Measurements from ENCODE around the gene ZFR. TPM values are rescaled to one million over a fixed set of nuclear protein-coding genes. Genes with fewer than 3 reads are reported as not detected.
A peak's percentile ranks its signal among the peaks of the same experiment; 100 is the strongest.
"Not testable (repeated sequence)": the region's sequence is repeated elsewhere in the genome, so short reads cannot be mapped to it uniquely, and the experiment has no call there.

The ZFR gene
- polyA plus RNA-seq, 5 donors: 78.1 to 118 (median 112) TPM

DNA sequence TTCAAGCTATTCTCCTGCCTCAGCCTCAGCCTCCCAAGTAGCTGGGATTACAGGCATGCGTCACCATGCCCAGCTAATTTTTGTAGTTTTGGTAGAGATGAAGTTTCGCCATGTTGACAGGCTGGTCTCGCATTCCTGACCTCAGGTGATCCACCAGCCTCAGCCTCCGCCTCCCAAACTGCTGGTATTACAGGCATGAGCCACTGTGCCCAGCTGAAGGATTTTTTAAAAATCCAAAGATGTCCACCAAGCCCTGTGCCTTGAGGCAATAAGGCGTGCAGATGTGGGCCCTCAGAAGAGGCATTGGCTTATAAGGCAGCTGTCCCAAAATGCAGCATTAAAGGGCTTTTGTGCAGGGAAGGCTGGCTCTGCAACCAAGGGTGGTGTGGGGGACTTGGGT lies 10.3 kb upstream of the ZFR start:
- no peak for DNase-seq

DNA sequence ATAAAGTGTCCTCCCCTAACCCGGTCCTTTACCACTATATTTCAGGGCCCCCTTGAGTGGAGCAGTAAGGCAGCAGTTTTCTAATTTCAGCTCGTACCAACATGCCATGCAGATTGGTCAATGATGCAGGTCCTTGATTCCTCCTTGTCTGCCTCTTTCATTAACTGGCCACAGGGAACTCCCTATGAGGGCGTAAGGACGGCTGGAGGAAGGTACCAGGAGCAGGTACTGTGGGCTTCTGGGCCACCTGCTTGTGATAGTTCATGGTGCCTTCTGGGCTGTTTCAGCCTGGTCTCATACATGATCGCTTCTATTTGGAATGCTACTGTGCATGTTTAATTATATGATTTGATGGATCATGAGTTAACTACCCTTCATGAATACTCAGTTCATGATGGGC lies 9.4 kb upstream of the ZFR start:
- DNase-seq: no peak

DNA sequence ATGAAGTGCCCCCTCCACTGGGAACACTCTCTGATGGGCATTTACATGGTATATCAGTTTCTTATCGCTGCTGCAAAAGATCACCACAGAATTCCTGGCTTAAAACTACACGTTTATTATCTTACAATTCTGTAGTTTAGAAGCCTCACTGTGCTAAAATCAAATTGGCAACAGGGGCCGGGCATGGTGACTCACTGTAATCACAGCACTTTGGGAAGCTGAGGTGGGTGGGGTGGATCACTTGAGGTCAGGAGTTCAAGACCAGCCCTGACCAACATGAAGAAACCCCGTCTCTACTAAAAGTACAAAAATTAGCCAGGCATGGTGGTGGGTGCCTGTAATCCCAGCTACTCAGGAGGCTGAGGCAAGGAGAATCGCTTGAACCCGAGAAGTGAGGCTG lies 7.8 kb upstream of the ZFR start:
- not testable (repeated sequence) for DNase-seq

DNA sequence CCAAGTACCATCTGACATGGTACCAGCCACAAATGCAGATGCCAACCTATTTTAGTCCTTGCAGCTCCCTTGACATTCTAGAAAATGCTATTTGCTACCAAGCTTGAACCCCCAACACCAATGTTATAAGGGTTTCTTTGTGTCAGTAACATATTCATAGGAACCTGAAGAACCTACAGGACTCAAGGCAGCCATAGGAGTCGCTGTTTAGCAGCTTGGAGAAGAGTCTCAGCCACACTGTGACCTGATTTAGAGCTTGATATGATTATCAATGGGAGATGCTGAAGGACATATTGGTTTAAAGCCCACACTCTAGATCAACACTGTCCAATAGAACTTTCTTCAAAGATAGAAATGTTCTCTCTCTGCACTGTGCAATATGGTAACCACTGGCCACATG lies 6.4 kb upstream of the ZFR start:
- no peak for DNase-seq

DNA sequence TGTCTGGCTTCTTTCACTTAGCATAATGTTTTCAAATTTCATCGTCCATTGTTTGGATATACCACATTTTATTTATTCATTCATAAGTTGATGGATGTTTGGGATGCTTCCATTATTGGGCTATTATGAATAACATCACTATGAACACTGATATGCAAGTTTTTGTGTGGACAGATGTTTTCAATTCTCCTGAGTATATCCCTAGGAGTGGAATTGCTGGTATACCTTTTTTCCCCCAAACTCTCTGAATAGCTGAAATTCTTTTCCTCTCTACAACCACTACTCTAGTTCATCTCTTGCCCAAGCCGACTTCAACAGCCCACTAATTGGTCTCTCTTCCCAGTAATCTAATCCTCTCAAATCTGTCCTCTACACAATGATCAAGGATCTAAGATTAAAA lies 4.7 kb upstream of the ZFR start:
- DNase-seq: no peak

DNA sequence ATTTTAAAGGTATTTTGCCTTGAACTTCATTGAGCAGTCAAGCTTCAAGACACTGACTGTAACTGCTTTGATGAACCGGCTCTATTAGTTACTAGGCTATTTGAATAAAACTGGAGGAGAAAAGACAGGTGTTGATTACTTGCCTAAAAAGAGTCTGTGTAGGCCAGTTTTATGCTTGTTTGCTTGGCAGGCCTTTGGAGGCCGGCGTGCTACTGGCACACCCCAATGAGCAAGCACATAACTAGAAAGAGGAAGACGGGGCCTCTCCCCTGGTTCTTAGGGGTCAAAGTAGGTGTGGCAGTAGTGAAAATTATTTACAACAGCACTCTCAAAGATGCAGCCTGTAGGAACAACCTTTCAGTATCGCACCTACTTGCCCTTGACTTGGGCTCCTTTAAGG lies 2.1 kb upstream of the ZFR start:
- DNase-seq: no peak

DNA sequence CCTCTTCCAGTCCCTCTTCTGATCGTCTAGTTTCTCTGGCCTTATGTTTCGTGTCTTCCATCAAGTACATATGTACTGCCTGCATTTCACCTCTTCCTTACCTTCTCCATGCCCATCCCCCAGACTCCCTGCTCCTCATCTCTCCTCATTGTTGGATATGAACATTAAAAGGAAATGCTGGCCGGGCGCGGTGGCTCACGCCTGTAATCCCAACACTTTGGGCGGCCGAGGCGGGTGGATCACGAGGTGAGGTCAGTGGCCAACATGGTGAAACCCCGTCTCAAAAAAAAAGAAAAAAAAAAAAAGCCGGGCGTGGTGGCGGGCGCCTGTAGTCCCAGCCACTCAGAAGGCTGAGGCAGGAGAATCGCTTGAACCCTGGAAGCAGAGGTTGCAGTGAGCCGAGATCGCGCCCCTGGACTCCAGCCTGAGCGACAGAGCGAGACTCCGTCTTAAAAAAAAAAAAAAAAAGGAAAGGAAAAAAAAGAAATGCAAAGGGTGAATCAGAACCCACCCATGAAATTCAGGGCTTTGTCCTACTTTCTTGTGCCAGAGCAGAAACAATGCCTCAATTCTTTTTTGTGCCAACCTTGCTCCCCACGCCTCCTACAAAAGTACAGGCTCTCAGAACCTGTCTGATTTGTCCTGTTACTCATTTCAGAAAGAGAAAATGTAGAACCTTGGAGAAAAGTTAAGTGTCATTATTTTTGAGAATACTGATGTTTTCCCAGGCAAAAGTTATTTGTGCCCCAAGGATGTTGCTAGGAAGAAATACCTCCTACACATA lies 1.5 kb upstream of the ZFR start:
- no peak for DNase-seq

DNA sequence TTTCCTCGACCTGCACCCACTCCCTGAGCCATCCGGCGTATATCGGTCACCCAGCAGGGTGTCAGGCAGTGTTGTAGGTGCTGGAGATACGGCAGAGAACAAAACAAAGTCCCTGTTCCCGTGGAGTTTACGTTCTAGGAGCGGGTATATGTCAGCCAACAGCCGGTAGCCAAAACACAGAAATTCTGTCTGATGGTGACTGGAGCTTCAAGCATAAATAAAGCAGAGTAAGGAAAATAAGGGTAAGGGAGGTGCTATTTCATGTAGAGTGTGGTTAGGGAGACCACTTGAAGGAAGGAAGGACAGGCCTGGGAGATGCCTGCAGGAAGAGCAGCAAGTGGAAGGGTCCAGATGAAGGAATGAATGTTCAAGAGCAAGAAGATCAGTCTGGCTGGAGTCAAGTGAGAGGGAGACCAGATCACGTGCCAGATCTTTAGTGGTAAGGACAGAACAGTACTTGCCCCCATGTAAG lies 783 bp upstream of the ZFR start:
- DNase-seq: no peak

DNA sequence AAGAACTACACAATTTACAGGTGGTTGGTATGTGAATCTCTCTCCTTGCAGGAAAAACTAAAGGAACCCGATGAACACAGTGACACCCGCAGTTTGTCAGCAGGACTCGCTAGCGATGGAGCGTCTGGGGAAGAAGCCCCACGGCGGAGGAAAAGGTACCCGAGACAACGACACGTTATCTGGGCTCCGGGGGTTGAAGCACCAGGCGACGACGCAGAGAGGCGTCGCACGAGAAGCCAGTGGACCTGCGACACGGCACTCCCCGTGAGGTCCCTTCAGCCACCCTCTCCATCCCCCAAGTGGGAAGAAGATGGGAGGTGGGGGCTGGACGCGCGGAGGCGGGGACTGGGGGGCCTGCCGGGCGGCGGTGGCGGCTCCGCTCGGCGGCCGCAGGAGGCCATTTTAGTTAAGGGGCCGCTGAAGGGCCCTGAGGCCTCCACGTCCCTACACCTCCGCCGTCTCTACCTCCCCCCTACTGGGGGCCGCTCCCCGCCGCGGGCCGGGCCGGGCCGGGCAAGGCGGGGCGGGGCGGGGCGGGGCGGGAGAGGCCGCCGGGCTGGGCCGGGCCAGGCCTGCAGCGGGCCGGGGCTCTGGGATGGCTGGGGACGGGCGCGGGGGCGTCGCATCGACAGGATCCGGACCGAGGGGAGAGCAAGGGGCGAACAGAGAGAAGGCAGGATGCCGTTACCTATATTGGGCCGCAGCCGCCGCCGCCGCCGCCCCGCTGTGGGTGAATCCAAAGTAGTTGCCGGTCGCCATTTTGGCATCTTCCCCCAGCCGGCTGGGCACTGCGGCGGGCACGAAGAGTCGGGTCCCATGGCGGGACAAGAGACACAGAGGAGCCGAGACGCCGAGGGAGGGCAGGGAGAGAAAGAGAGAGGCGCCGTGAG lies 754 bp downstream of the ZFR start:
- DNase-seq: peak; percentile 32 to 46

DNA sequence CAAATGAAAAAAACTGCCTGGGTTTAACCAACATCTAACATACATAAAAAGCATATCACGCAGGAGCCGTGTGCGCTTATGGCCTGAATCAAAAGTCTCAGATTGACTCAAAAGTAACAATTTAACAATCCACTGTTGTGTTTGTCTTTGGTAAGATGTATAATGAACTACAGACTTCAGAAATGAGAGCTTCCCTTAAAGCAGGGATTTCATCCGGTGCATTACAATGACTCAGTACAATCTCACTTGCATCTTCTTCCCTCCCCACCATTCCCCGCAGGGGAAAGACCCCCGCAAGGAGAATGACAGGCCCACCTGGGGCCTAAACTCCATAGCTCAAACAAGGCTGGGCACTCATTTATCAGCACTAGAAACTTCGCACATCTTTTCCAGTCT lies 1.4 kb downstream of the ZFR start:
- DNase-seq: no peak

DNA sequence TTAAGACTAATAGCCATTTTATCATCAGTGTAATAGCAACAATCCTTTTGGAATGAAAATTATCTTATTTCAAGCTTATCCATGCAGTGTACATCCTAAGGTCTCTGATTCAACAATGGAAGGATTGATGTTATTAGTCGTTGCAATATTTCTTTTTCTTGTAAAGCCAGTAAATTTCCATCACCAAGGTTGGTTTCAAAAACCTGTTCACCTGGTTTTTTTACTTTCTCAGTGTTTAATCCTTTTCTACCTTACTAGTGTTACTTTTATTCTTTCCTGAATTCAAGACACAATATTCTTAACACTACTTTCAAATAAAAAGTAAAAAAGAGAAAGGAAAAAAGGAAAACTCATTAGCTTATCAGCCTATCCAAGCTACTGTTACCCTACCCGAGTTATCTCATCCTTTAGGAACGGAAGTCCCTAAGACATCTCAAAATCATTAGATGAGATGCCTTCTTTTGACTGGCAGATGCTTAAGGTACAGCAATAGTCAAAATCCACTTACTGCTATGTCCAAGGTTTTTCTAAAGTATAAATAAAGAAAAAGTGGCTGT lies 5.4 kb downstream of the ZFR start:
- no peak for DNase-seq

DNA sequence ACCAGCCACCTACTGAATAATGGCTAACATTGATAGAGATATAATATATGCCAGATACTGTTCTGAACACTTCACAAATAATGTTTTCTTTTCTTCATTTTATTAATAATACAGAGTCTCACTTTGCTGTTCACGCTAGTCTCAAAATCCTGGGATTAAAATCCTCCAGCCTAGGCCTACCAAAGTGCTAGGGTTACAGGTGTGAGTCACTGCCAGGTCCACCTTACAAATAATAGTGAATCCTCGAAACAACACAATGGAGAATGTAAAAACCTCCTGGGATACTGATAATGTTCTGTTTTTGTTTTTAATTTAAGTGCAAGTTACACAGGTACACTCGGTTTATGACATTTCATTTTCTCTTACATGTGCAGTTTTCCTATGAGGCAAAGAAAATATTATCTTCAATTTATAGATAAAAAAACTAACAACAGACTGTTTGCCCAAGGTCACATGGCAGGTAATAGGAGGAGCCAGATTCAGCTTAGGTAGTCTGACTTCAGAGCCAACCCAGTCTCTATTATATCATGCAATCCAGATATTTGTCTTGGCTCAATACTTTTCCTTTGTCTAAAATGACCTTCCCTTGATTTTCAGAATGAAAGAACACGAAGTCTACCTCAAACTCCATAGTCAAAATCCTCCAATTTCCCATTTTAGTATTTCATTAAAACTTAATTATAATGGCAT lies 7.8 kb downstream of the ZFR start:
- no peak for DNase-seq

DNA sequence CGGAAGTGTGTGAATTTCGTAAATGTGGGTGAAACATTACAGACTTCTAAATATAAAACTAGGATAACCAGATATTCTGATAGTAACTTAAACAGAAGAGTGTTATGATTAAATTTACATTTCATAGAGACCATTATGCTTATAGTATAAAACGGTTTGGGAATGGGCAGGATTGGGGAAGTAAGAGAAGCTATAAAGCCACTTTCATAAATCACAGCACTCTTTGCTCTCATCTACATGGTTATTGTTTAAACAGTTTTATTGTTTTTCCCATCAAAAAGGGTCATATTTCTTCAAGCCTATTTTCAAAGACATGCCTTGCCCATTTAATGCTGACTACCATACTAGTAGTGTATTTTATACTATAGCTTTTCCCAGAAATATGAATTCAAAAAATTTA lies 9.2 kb downstream of the ZFR start:
- no peak for DNase-seq

DNA sequence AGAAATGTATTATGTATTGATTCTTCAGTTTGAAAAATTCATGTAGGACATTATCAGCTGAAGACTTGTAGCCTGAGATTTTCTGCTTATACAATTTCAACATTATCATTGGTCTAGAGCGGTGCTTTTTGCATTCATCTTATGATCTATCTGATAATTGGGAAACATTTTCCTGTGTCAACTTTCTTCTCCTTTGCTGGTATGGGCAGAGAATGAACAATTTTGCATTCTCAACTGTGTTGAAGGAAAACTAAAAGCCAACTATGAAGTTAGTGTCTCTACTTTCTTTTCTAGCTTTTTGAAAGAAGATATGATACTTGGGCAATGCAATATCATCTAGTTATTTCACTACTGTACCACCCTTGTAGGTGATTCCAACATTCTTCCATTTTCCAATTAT lies 10.3 kb downstream of the ZFR start:
- DNase-seq: no peak

DNA sequence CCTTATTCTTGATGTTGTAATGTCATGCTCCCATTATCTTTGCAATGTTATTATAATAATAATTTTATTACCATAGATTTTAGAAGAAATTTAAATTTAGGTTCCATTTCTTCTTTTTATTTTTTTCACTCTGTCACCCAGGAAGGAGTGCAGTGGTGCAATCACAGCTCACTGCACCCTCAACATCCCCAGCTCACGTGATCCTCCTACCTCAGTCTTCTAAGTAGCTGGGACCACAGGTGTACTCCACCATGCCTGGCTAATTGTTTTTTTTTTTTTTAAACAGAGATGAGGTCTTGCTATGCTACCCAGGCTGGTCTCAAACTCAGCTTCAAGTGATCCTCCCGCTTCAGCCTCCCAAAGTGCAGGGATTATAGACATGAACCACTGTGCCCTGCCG lies 11.9 kb downstream of the ZFR start:
- no peak for DNase-seq

DNA sequence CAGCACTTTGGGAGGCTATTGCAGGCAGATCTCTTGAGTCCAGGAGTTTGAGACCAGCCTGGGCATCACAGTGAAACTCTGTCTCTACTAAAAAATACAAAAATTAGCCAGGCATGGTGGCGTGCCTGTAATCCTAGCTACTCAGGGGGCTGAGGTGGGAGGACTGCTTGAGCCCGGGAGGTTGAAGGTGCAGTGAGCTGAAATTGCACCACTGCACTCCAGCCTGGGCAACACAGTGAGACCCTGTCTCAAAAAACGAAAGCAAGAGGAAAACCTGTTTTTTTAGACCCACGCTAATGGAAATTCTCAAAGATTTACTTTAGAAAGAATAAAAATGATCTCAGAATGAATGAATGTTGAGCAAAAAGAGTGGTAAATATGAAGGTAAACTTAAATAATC lies 13.7 kb downstream of the ZFR start:
- DNase-seq: not testable (repeated sequence)

DNA sequence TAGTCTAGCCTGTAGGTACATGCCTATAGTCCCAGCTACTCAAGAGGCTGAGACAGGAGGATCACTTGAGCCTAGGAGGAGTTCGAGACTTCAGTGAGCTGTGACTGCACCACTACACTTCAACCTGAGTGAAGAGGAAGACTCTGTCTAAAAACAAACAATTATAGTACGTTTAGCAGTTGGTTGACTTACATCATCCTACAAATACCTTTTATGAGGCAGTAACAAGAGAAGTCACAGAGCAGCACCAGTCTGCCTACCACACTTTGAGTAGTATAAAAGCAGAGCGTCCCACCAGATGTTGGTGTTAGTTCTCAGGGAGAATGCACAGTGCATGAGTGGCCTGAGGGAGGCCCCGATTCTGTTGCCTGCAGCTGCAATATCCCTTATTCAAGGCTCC lies 16.1 kb downstream of the ZFR start:
- DNase-seq: no peak

DNA sequence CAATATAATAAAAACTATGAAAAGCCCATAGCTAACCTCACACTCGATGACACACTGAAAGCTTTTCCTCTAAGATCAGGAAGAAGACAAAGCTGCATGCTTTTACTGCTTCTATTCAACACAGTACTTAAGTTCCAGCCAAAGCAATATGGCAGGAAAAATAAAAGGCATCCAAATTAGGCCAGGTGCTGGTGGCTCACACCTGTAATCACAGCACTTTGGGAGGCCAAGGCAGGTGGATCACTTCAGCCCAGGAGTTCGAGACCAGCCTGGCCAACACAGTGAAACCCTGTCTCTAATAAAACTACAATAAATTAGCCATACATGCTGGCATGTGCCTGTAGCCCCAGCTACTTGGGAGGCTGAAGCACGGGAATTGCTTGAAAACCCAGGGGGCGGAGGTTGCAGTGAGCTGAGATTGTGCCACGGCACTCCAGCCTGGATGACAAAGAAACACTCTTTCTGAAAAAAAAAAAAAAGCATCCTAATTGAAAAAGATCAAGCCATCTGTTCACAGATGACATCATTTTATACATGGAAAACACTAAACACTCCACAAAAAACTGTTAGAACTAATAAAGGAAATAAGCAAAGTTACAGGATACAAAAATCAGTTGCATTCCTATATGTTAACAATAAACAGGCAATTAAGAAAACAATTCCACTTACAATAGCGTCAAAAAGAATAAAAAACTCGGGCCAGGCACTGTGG lies 17.9 kb downstream of the ZFR start:
- no peak for DNase-seq

DNA sequence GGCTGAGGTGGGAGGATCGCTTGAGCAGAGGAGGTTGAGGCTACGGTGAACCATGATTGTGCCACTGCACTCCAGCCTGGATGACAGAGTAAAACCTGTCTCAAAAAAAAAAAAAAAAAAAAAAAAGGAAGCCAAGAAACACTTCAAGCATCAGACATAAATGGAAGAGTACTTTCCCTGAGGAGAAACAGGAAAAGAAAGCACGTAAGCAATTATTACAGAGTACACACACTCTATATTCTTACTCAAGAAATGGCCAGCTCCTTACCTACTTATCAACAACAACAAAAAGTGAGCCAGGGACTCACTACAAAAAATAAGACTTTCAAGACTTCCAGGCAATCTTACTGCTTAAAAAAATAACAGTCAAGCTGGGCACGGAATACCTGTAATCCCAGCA lies 21.8 kb downstream of the ZFR start:
- no peak for DNase-seq

DNA sequence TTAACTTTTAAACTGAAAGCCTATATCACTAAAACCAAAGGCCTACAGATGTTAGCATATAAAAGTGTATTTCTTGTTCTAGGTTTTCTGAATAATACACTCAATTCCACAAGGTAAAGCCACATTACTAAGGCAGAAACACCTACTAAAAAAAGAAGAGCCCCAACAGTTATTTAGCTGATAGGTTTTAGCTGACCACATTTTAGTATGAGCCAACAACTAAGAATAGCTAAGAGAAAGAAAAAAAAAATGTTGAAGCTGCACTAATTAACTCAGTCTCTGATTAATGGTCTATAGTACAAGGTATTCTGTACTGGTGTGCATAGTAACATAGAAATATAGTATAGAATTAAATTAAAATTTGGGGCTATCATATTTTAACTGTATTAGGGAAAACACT lies 23.5 kb downstream of the ZFR start:
- DNase-seq: no peak

DNA sequence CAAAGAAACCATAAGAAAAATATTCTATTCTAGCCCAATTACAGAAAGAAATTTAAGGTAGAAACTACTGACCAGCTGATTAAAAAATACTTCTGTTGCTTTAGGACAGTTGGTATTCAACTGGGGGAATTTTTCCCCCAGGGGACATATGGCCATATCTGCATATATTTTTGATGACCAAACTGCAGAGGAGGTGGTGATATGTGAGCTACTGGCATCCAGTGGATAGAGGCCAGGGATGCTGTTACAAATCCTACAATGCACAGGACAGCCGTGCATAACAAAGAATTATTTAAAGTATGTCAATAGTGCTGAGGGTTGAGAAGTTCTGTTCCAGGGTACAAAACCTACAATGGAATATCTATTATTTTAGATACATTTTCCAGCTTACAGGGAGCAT lies 24.0 kb downstream of the ZFR start:
- DNase-seq: no peak

DNA sequence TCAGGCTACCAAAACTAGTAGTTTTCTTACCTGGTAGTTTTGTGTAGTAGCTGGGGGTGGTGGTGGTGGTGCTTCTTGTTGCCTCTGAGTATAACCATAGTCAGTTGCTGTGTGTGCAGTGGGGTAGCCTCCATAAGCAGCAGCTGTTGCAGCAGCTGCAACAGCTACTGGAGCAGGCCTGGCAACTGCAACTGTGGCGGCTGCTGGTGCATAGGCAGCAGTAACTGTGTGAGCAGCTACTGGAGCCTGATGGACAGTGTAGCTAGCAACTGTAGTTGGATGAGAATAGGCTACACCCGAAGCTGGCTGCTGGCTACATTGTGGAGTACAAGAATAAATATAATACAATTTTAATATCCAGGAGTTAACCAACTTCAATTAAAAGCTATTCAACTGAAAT lies 24.7 kb downstream of the ZFR start:
- no peak for DNase-seq
